Measurements from ENCODE around the gene NYNRIN. TPM values are rescaled to one million over a fixed set of nuclear protein-coding genes. Genes with fewer than 3 reads are reported as not detected.
"Not testable (repeated sequence)": the region's sequence is repeated elsewhere in the genome, so short reads cannot be mapped to it uniquely, and the experiment has no call there.

Gene NYNRIN
- total and polyA plus RNA-seq, 2 experiments from 2014 or later: 3.1 to 20.0 TPM

DNA sequence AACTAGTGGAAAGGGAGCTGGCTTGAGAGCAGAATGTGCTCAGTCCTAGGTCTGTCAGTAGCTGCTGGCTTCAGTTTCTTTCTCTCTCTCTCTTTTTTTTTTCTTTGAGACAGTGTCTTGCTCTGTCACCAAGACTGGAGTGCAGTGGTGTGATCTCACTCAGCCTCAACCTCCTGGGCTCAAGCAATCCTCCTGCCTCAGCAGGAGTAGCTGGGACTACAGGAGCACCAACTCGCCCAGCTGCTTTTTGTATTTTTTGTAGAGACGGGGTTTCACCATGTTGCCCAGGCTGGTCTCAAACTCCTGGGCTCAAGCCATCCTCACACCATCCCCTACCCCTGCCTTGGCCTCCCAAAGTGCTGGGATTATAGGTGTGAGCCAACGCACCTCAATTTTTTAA lies 27.2 kb upstream of the NYNRIN start:
- not testable (repeated sequence) for H3F3A ChIP-seq (replicated peaks; ENCODE audit: low read depth); H3K4me3 Mint-ChIP-seq; H3K9me2 ChIP-seq (ENCODE audit: insufficient read depth); H4K20me1 ChIP-seq (replicated peaks; ENCODE audit: insufficient read depth); H3K27me3 ChIP-seq (ENCODE audit: insufficient read depth); H3K27ac ChIP-seq (ENCODE audit: low read depth); H3K4me2 ChIP-seq; H3K4me3 ChIP-seq; DNase-seq (ENCODE audit: low spot score); H3K36me3 ChIP-seq (ENCODE audit: insufficient read depth); H2AFZ ChIP-seq; H3K27ac Mint-ChIP-seq; ATAC-seq; H3K79me2 ChIP-seq (replicated peaks; ENCODE audit: insufficient read depth); H3K9me3 Mint-ChIP-seq
- Mint-ChIP-seq H3K4me1 (peaks cover 22% of the 10 kb centered on the region), H3K36me3 (ENCODE audit: low read depth) (peaks cover 14% of the 10 kb centered on the region), H3K27me3 (ENCODE audit: insufficient read depth, low read depth, poor library complexity) (peaks cover 24% of the 10 kb centered on the region)
- H3K4me1 ChIP-seq (ENCODE audit: insufficient read depth): peaks cover 17% of the 10 kb centered on the region

- no peak overlapping the region for H3K27ac Mint-ChIP-seq
- H3K4me2 ChIP-seq: no peak overlapping the region
- H4K20me1 ChIP-seq (replicated peaks; ENCODE audit: insufficient read depth): no peaks in the 10 kb centered on the region
- H3K9me3 Mint-ChIP-seq: no peaks in the 10 kb centered on the region
- no peaks in the 10 kb centered on the region for H3K79me2 ChIP-seq (replicated peaks; ENCODE audit: insufficient read depth)
- peaks cover 35% of the 10 kb centered on the region for H3K4me1 Mint-ChIP-seq
- DNase-seq (ENCODE audit: low spot score) (no peak), ATAC-seq (no peak)
- peaks cover 4% of the 10 kb centered on the region; the same call in 1 of the 2 replicates for H3K9me2 ChIP-seq (ENCODE audit: insufficient read depth)
- H2AFZ ChIP-seq: no peak overlapping the region
- peaks cover 14% of the 10 kb centered on the region for H3K36me3 Mint-ChIP-seq (ENCODE audit: low read depth)
- H3K4me1 ChIP-seq (ENCODE audit: insufficient read depth): peaks cover 24% of the 10 kb centered on the region
- no peaks in the 10 kb centered on the region for H3K27me3 ChIP-seq (ENCODE audit: insufficient read depth)
- 0 out of 2 replicates have a peak, but pooled peaks cover 2% of the 10 kb centered on the region for H3F3A ChIP-seq (replicated peaks; ENCODE audit: low read depth)
- H3K4me3 Mint-ChIP-seq: no peak overlapping the region
- peaks cover 28% of the 10 kb centered on the region for H3K27me3 Mint-ChIP-seq (ENCODE audit: insufficient read depth, low read depth, poor library complexity)
- H3K4me3 ChIP-seq: no peak overlapping the region
- no peaks in the 10 kb centered on the region for H3K36me3 ChIP-seq (ENCODE audit: insufficient read depth)
- no peak overlapping the region for H3K27ac ChIP-seq (ENCODE audit: low read depth)
- TF ChIP-seq POLR2AphosphoS5 (IDR thresholded peaks at IDR 0.05; ENCODE audit: low read depth) (no peak), NANOG (IDR thresholded peaks at IDR 0.05; ENCODE audit: borderline replicate concordance) (no peak), JUNB (IDR thresholded peaks at IDR 0.05; ENCODE audit: unreplicated experiment) (no peak), ZNF114 (CRISPR knock-in tag; IDR thresholded peaks at IDR 0.05) (no peak), REST (IDR thresholded peaks at IDR 0.05; ENCODE audit: unreplicated experiment) (no peak), EZH2phosphoT487 (IDR thresholded peaks at IDR 0.05; ENCODE audit: unreplicated experiment) (no peak), CREB1 (CRISPR knock-in tag; IDR thresholded peaks at IDR 0.05; ENCODE audit: low read depth) (no peak), ZNF331 (CRISPR knock-in tag; IDR thresholded peaks at IDR 0.05; ENCODE audit: low read depth) (no peak), CTCF (conservative IDR thresholded peaks at IDR 0.05; ENCODE audit: low read depth in 2 of 2) (no peak), ZNF462 (CRISPR knock-in tag; IDR thresholded peaks at IDR 0.05) (no peak)
Observed at GRCh38 chr14:24372701-24373416, 25.9 kb upstream of the NYNRIN start.

Data from GM23338 (cell line).